ENCODE data around the gene DPH7. TPM values are rescaled to one million over a fixed set of nuclear protein-coding genes. Genes with fewer than 3 reads are reported as not detected.
A peak's percentile ranks its signal among the peaks of the same experiment; 100 is the strongest.
"Not testable (repeated sequence)": the region's sequence is repeated elsewhere in the genome, so short reads cannot be mapped to it uniquely, and the experiment has no call there.

Gene DPH7
- total RNA-seq (2014; rRNA removed; shearing (Covaris generic)): 23.8 and 25.2 TPM in 2 replicates
- 25.5 and 28.8 TPM in 2 replicates for polyA plus RNA-seq (2015; cell fraction: cytosol; rRNA removed)
- polyA plus RNA-seq (2015; cell fraction: nucleus; rRNA removed): 341 and 359 TPM in 2 replicates

DNA sequence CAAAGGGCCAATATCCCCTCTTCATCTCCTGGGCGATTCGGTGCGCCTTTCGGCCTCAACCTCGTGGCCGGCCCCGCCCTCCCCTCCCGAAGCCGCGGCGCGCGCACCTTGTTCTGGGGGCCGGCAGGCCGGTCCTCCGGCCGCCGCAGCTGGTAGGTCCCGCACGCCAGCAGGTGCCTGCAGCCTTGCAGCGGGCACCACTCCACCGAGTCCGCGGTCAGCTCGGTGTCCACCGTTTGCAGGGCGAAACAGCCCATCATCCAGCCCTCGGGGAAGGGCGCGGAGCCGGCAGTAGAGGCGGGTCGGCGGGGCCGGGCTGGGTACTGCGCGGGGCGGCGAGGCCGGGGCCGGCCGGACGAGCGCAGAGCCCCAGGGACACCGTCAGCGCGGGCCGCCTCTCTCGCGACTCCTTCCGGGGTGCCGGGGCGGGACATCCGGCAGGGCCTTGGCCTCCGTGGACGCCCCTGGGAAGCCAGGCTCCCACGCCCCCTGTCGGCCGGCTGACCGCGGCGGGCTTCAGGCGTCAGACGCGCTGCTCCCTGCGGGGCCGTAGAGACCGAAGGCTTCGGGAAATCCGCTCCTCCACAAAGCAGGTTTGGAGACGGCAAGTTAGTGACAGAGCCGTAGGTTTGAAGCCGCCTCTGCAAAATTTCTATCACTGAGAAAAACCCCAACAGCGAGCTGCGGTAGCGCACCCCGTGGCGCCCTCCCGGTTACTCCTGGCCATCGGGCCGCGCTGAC lies at the start of gene DPH7:
TSS of gene DPH7 (minus strand) at position 408 of the 741 bp plus-strand sequence. CDS start at position 260, 148 bp downstream.
- peak; percentile 93 for DNase-seq (ENCODE audit: low read depth, low spot score)
- in situ Hi-C loops (cut with HindIII; ENCODE audit: low pct_unique_long_range_greater_than_20kb, low sequenced_read_pairs): no loop called here

DNA sequence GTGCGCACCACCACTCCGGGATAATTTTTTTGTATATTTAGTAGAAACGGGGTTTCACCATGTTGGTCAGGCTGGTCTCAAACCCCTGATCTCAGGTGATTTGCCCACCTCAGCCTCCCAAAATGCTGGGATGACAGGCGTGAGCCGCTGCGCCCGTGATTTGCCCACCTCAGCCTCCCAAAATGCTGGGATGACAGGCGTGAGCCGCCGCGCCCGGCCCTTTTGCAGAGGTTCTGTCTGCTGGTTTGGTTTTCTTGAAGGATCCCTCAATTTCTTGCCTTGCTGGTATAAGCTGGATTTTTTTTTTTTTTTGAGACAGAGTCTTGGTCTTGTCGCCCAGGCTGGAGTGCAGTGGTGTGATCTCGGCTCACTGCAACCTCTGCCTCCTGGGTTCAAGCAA lies 48.7 kb upstream of the DPH7 start:
- DNase-seq (ENCODE audit: low read depth, low spot score); in situ Hi-C loops (cut with HindIII; ENCODE audit: low pct_unique_long_range_greater_than_20kb, low sequenced_read_pairs): not testable (repeated sequence)

DNA sequence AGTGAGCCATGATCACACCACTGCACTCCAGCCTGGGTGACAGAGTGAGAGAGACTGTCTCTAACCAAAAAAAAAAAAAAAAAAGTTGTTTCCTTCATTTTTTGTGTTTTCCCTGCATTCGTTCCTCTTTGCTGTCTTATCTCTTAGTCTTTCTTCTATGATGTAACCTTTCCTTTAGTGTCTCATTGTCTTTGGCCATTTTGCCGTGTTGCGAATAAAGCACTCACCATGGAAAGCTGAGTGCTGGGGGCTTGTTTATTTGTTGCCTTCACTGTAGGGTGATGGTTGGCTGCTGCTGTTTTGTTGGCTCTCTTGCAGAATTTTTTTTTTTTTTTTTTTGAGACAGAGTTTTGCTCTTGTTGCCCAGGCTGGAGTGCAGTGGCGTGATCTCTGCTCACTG lies 47.7 kb upstream of the DPH7 start:
- in situ Hi-C loops (cut with HindIII; ENCODE audit: low pct_unique_long_range_greater_than_20kb, low sequenced_read_pairs): no loop called here
- DNase-seq (ENCODE audit: low read depth, low spot score): no peak

DNA sequence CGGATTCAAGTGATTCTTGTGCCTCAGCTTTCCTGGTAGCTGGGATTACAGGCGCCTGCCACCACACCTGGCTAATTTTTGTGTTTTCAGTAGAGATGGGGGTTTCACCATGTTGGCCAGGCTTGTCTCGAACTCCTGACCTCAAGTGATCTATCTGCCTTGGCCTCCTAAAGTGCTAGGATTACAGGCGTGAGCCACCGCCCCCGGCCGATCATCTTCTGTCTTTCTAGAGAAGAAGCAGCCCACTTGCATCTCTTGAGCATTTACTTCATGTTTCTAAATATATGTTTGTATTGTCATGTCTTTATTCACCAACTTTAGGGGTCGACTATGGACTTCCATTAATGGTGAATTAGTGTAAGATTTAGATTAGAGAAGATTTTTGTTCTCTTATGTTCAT lies 43.5 kb upstream of the DPH7 start:
- in situ Hi-C loops (cut with HindIII; ENCODE audit: low pct_unique_long_range_greater_than_20kb, low sequenced_read_pairs); DNase-seq (ENCODE audit: low read depth, low spot score): not testable (repeated sequence)

DNA sequence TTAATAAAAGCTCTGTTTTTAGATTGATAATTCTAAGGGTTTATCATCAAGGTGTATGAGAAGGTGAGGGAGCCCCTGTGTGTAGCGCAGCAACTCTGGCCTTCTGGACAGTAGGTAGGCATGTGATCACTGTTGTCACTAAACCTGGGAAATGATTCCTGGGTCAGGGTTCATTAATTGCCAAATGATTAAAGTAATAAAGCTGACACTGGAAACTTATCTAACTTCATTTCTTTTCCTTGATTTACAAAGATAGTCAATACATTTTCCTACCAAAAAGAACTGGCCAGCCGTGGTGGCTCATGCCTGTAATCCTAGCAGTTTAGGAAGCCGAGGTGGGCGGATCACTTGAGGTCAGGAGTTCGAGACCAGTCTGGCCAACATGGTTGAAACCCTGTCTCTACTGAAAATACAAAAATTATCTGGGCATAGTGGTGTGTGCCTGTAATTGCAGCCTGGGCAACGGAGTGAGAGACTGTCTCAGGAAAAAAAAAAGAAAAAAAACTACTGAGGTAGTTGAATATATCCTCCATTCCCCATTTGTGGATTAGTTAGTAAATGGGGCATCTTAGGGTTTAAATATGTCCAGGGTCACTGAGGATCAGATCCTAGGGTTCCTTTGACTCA lies 42.5 kb upstream of the DPH7 start:
- peak; percentile 61 for DNase-seq (ENCODE audit: low read depth, low spot score)
- in situ Hi-C loops (cut with HindIII; ENCODE audit: low pct_unique_long_range_greater_than_20kb, low sequenced_read_pairs): no loop called here

DNA sequence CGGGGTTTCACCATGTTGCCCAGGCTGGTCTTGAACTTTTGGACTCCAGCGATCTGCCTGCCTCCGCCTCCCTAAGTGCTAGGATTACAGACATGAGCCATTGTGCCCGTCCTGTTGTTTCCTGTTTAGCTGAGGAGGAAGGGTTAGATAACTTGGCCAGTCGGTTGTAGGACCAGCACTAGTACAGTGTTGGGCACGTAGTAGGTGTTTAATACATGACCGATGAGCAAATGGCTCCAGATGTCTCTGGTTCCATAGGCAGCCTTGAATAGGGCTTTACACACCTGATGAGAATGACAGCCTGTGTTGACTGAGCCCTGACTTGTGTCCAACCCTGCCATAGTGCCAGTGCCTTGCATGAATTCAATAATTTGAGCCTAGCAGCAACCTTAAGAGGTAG lies 41.9 kb upstream of the DPH7 start:
- in situ Hi-C loops (cut with HindIII; ENCODE audit: low pct_unique_long_range_greater_than_20kb, low sequenced_read_pairs): no loop called here
- no peak for DNase-seq (ENCODE audit: low read depth, low spot score)

DNA sequence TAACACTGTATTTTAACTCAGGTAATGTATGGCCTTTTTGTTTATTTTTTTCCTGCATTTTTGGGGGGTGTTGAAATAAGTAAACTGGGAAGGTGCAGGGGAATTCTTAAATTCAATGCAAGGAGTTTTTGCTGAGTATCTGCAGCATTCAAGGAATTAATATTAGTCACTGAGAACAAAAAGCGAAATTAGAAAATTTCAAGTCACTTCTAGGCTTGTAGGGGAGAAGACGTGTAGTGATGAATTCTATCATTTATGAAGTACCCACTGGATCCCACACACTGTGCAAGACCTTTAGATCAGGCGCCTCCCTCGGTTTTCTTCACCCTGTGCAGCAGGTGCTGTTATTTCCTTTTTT lies 41.3 kb upstream of the DPH7 start:
- DNase-seq (ENCODE audit: low read depth, low spot score): no peak
- in situ Hi-C loops (cut with HindIII; ENCODE audit: low pct_unique_long_range_greater_than_20kb, low sequenced_read_pairs): no loop called here

DNA sequence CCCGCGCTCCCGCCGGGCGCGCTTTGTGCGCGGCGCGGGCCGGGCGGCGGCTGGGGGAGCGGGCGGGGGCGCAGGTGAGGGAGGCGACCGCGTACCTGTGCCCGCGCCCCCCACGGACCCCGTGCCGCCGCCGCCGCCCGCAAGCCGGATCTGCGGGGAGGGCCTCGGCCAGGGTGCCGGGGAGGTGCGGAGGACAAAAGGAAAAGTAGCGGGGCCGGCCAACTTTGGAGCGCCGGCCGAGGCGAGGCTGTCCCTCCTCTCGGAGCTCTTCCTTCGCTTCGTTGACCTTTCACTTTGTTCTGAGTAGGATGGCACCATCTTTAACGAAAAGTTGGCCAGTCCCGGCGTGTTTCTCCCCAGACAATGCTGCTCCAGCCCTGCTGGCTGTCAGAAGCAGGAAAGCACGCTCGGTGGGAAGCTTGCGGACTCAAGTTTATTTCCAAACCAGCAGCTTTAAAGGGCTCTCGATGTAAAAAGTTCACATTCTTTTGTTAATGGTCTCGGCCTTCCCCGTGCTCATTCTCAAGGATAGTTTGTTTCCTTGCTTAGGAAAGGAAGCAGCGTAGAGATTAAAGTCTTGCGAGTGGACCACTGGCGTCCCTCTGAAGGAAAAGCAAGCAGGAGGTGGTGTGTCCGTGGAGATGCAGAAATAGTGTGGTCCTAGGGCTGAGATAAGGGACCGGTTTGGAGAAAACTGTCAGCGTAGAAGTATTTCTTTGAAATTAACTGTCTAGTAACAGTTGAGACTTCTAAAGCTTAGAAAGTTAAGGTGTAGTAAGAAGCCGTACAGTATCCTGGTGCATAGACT lies 40.7 kb upstream of the DPH7 start:
- DNase-seq (ENCODE audit: low read depth, low spot score): peak; percentile 44
- in situ Hi-C loops (cut with HindIII; ENCODE audit: low pct_unique_long_range_greater_than_20kb, low sequenced_read_pairs): no loop called here

DNA sequence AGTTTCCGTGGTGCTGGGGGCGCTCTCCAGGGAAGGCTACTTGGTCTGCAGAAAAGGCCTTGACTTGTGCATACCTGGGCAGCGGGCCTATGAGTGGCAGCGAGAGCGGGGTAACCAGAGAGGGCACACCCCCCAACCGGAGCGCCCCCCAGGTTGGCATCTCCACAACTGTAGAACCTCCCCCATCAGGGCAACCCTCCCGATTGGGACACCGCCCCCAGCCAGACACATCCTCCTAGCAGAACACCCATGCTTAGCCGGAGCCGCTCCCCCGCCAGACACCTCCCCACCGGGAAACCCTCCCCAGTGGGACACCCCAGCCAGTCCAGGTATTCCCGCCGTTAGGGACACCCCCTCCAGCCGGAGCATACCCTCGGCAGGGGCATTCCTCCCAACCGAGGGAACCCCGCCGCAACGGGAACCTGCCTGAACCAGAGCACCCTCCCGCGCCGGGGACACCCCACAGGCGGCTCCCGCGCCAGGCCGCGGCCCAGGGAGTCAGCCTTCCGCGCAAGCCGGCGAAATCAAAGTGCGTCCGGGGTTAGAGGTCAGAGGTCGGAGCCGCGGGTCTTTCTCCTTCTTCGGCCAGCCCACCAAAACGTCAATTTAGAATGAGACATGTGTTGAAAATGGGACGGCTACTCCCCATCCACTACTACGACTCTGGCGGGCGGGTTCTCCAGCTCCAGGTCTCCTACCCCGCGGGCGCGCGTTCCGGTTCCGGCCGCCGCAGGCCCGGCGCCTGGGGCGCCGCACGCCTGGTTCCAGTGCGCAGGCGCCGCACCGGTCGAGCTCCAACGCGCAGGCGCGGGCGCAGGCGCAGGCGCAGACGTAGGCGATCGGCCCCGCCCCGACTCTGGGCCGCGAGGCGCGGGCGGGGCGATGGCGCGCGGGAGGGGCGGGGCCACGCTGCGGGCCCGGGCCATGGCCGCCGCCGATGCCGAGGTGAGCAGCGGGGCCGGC lies 39.7 kb upstream of the DPH7 start, which contains the start of gene EHMT1:
TSS of gene EHMT1 (plus strand) at position 901 of the 963 bp plus-strand sequence. CDS start at position 925, 24 bp downstream.
- in situ Hi-C loops (cut with HindIII; ENCODE audit: low pct_unique_long_range_greater_than_20kb, low sequenced_read_pairs): no loop called here
- peak; percentile 78 for DNase-seq (ENCODE audit: low read depth, low spot score)

DNA sequence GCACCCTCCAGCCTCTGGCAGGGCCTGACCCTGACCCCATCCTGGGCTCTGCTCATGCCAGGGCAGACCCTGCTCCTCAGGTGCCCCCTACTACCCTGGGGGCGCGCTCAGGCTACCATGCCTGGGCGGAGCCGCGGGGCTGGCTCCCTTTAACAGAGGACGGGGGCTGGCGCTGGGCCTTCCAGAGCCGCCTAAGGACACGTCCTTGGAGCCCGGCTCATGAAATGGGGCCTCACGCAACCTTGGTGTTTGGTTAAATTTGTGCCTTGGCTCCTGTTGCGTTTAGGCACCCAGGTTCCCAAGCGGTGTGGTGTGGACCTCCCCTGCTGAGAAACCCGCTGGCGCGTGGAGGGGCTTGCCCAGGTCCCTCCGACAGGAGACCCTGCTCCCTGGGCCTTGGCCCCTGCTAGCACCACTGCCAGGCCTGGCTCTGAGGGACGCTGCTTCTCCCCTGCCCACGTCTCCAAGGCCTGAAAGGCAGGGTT lies 36.7 kb upstream of the DPH7 start:
- DNase-seq (ENCODE audit: low read depth, low spot score): no peak
- in situ Hi-C loops (cut with HindIII; ENCODE audit: low pct_unique_long_range_greater_than_20kb, low sequenced_read_pairs): no loop called here

DNA sequence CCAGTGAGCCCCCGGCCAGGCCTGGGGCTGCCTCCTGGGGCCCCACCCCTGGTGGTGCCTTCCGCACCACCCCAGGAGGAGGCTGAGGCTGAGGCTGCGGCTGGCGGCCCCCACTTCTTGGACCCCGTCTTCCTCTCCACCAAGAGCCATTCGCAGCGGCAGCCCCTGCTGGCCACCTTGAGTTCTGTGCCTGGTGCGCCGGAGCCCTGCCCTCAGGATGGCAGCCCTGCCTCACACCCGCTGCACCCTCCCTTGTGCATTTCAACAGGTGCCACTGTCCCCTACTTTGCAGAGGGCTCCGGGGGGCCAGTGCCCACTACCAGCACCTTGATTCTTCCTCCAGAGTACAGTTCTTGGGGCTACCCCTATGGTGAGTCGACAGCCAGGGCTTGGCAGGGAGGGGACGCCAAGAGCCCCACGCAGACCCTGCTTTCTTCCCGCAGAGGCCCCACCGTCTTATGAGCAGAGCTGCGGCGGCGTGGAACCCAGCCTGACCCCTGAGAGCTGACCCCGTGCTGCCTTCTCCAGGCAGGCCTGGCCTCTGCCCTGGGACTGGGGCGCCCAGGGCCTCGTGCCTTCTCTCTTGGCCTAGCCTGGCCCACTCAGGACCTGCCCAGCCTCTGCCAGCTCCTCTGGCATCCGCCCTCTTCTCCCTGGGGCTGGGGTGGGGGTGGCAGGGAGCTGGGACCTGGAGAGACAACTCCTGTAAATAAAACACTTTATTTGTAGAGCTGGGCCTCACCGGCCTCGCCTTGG lies 36.1 kb upstream of the DPH7 start:
- in situ Hi-C loops (cut with HindIII; ENCODE audit: low pct_unique_long_range_greater_than_20kb, low sequenced_read_pairs): no loop called here
- DNase-seq (ENCODE audit: low read depth, low spot score): no peak

DNA sequence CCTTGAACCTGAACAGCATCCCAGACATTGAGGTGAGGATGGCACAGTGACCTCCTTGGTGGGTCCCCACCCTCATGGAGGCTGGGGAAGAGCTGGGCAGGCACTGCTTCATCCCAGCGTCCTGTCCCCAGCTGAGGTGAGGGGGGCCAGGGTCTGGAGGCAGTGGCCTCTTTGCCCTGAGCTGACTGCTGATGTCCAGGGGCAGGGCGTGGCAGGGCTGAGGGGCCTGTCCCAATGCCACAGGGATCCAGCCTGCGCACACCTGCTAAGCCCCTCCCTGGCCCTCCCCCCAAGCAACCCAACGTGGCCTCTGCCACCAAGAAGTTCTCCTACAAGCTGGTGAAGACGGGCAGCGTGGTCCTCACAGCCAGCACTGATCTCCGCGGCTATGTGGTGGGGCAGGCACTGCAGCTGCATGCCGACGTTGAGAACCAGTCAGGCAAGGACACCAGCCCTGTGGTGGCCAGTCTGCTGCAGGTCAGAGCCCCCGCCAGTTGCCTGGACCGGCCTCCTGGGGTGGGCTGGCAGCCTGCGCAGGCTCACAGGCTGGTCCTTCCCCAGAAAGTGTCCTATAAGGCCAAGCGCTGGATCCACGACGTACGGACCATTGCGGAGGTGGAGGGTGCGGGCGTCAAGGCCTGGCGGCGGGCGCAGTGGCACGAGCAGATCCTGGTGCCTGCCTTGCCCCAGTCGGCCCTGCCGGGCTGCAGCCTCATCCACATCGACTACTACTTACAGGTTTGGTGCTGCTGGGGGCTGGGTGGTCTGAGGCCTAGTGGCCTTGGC lies 35.2 kb upstream of the DPH7 start:
- in situ Hi-C loops (cut with HindIII; ENCODE audit: low pct_unique_long_range_greater_than_20kb, low sequenced_read_pairs): no loop called here
- no peak for DNase-seq (ENCODE audit: low read depth, low spot score)

DNA sequence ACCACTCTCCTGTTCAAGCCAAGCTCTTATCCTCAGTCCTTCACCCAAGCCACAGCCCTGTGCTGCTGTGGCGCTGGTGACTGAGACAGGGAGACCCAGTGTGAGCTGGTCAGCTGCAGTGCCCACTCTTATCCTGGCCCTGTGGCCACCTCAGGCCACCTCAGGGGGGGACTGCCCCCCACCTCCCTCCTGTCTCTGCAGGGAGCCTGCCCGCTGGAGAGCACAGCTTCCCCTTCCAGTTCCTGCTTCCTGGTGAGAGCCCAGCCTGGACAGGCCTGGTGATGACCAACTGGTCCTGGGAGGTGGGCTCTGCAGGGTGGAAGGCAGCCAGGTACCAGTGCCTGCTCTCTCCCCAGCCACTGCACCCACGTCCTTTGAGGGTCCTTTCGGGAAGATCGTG lies 34.5 kb upstream of the DPH7 start:
- DNase-seq (ENCODE audit: low read depth, low spot score): no peak
- in situ Hi-C loops (cut with HindIII; ENCODE audit: low pct_unique_long_range_greater_than_20kb, low sequenced_read_pairs): no loop called here

DNA sequence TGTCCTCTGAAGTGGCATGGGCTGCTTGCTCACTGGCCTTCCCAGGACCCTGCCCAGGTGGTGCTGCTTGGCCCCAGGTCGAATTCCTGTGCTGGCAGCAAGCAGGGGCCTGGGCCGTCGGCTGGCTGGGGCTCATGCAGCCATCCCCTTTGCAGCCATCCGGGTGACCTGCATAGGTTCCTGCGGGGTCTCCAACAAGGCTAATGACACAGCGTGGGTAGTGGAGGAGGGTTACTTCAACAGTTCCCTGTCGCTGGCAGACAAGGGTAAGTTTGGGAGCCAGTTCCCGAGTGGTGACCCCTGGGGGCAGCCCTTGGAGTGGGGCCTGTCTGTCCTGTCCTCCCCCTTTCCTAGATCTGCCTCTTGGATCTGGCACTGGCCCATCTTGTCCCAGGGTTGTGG lies 34.0 kb upstream of the DPH7 start:
- in situ Hi-C loops (cut with HindIII; ENCODE audit: low pct_unique_long_range_greater_than_20kb, low sequenced_read_pairs): no loop called here
- no peak for DNase-seq (ENCODE audit: low read depth, low spot score)

DNA sequence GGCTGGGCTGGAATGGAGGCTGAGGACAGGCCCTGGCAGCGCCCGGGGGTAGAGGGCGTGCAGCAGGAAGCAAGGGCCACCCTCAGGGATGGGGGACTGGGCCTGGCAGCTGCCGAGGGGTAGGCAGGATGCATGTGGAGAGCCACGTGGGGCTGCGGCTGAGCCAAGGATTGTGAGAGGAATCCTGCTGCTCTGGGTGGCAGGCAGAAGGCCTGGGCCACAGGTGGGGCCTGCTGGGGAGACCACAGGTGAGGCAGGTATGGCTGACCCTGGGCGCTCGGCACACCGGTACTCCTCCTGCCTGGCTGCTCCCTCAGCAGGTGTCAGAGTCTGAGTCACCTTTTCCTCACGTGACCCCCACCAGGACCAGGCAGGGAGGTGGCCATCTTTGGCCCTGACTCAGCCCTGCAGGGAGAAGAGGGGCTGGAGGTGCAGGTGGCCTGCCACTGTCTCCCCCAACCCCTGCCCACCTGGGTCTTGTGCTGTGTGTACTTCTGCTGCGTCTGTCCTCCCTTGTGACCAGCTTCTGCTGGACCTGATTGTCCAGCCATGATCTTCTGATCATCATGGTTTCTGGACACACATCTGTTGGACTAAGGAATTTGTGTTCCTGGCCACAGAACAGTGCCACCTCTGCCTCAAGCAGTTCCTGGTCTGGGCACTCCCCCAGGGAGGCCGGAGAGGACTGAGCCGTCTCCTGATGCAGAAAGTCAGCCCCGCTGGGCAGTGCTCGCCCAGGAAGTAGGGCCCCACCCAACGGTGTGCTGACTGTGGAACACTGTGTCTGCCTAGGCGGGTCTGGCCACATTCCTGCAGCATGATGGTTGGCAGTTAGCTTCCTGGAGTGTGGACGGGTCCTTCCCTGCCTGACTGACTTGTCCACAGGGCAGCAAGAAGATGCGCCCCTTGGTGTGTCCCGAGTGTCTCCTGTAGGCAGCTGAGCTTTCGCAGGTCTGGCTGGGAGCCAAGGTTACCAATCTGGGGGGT lies 33.2 kb upstream of the DPH7 start:
- DNase-seq (ENCODE audit: low read depth, low spot score): no peak
- in situ Hi-C loops (cut with HindIII; ENCODE audit: low pct_unique_long_range_greater_than_20kb, low sequenced_read_pairs): no loop called here
